Transverse colon (tissue), 4 donors: ENCODE measurements around the gene FYCO1. TPM values are rescaled to one million over a fixed set of nuclear protein-coding genes. Genes with fewer than 3 reads are reported as not detected.

ENCODE experiments used
- DNase-seq: peaks from one replicate; pipeline ENCODE4 v3.0.0-alpha.2; 2019
- H3K27ac ChIP-seq, 4 donors: fragments of 200-600 bp; sonication (generic); 2 replicates each; pipeline ENCODE4 v1.5.1; 2016 to 2018; ENCODE audit warnings: inconsistent platforms in 4 of 4
- H3K27me3 ChIP-seq: fragments of 200-600 bp; sonication (generic); 2 replicates; pipeline ENCODE4 v1.5.1; 2017; ENCODE audit warnings: inconsistent platforms
- H3K36me3 ChIP-seq, 4 donors: fragments of 200-600 bp; sonication (generic); 2 replicates each; pipeline ENCODE4 v1.5.1; 2017 to 2019; ENCODE audit warnings: inconsistent platforms in 4 of 4
- H3K4me1 ChIP-seq, 4 donors: fragments of 200-600 bp; sonication (generic); 2 replicates each; pipeline ENCODE4 v1.5.1; 2017 to 2020; ENCODE audit warnings: inconsistent platforms in 4 of 4
- H3K4me3 ChIP-seq, 4 donors: fragments of 200-600 bp; sonication (generic); 1 replicate in 1 of 4; 2 replicates in 3 of 4; pipeline versions ENCODE4 v1.5.1 to v1.6.1; 2017 to 2019; ENCODE audit warnings: inconsistent platforms in 4 of 4
- H3K9me3 ChIP-seq, 2 donors: fragments of 200-600 bp; sonication (generic); 2 replicates each; pipeline ENCODE4 v1.5.1; 2017 to 2019; ENCODE audit warnings: inconsistent platforms in 2 of 2
- EP300 ChIP-seq: sonication (generic); formaldehyde crosslinking; IDR thresholded peaks from one replicate; pipeline ENCODE4 v1.6.1; 2017; ENCODE audit warnings: antibody characterized with exemption, low read depth
- POLR2A ChIP-seq: fragments of 450-650 bp; IDR thresholded peaks from one replicate; pipeline ENCODE4 v1.6.1; 2016; ENCODE audit warnings: antibody characterized with exemption, mild to moderate bottlenecking, moderate library complexity
- POLR2AphosphoS5 ChIP-seq, 3 donors: sonication (generic); formaldehyde crosslinking; IDR thresholded peaks; one replicate each; pipeline ENCODE4 v1.6.1; 2016; ENCODE audit warnings: antibody characterized with exemption in 3 of 3
- WGBS, 2 donors: methylation state at CpG; one replicate each; pipeline ENCODE4 v1.1.5; 2018; ENCODE audit warnings: low coverage in 1 of 2; 5-methylcytosine and 5-hydroxymethylcytosine counted together
- in situ Hi-C, 4 donors: fragments of 200-750 bp; cut with MboI; loops; one replicate each; pipeline versions ENCODE4 v1.15.0 to v1.15.1; 2017; ENCODE audit warnings: low sequenced_read_pairs in 3 of 4, low pct_ligation_motif_present in 1 of 4, low pct_unique_long_range_greater_than_20kb in 1 of 4
- intact Hi-C: fragments of 100-400 bp; cut with DNase I; formaldehyde crosslinking; loops from one replicate; pipeline ENCODE4 v1.15.1; 2023; ENCODE audit warnings: low total_unique reads
- total RNA-seq, 4 donors: library from RNA; depleted of rRNA; stranded (reverse); fragments of >200 nt; gene quantifications; one replicate each; pipeline ENCODE4 v1.1.0, GENCODE V29; 2016
- TF ChIP-seq, protein P1 (sequence below), 5 experiments: fragments of 200-600 bp in 3 of 5; fragments of 450-650 bp in 2 of 5; sonication (generic) in 3 of 5; IDR thresholded peaks; 1 replicate in 2 of 5; 2 replicates in 3 of 5; pipeline ENCODE4 v1.5.1; 2016 to 2017; ENCODE audit warnings: antibody characterized with exemption in 5 of 5, inconsistent platforms in 3 of 5, mild to moderate bottlenecking in 2 of 5, moderate library complexity in 1 of 5

The FYCO1 gene
- total RNA-seq, 4 donors from 2014 or later = 34.5 to 40.0 (median 38.1) TPM

DNA sequence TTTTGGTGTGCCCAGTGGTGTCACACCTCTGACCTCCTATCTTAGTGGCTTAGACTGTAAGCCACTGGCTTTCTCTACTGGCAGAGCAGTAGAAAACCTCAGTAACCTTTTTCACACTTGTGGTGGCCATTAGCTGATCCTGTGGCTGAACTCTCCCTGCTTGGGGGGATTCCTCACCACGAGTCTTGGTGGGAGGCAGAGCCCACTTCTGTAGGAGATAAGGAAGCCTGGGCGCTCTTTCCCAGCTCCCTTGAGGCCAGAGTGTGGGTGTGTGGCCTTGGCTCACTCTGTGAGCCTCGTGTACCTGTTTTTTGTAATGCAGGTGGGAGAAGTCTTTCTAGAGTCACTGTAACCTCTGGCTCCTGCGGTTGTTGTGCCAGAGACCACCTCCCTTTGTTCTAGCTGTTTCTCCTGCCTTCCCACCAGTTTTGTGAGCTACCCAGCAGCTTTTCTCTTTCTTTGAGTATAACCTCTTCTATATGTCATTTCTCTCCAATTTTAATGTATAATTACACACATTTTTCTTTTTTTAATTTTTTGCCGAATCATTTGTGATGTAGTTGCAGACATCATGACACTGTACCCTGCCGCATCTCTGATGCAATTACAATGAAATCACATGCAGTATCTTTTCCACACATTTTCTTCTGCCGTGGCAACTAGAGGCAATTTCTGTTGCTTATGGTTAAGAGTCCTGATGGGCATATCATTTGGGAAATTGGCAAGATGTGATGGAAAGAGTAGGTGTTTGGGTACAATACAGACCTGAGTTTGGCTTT, 17.9 kb upstream of the FYCO1 start:
- no peak for DNase-seq
- in situ Hi-C loops (no loop called here), intact Hi-C loops (no loop called here)
- WGBS, 2 donors = 68 to 81% methylated on average over 4 to 7 of the region's 7 CpGs
- H3K9me3 ChIP-seq = no peaks in the 10 kb centered on the region
- H3K36me3 ChIP-seq = no peaks in the 10 kb centered on the region
- TF ChIP-seq, protein P1, sequence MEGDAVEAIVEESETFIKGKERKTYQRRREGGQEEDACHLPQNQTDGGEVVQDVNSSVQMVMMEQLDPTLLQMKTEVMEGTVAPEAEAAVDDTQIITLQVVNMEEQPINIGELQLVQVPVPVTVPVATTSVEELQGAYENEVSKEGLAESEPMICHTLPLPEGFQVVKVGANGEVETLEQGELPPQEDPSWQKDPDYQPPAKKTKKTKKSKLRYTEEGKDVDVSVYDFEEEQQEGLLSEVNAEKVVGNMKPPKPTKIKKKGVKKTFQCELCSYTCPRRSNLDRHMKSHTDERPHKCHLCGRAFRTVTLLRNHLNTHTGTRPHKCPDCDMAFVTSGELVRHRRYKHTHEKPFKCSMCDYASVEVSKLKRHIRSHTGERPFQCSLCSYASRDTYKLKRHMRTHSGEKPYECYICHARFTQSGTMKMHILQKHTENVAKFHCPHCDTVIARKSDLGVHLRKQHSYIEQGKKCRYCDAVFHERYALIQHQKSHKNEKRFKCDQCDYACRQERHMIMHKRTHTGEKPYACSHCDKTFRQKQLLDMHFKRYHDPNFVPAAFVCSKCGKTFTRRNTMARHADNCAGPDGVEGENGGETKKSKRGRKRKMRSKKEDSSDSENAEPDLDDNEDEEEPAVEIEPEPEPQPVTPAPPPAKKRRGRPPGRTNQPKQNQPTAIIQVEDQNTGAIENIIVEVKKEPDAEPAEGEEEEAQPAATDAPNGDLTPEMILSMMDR (IDR thresholded peaks at IDR 0.05) = no peak
- TF ChIP-seq POLR2A (no peak), EP300 (no peak), POLR2AphosphoS5 (IDR thresholded peaks at IDR 0.05) (no peak)
- no peak overlapping the region for H3K27ac ChIP-seq
- H3K4me1 ChIP-seq = no peaks in the 10 kb centered on the region
- no peak overlapping the region for H3K4me3 ChIP-seq
- H3K27me3 ChIP-seq = no peaks in the 10 kb centered on the region

DNA sequence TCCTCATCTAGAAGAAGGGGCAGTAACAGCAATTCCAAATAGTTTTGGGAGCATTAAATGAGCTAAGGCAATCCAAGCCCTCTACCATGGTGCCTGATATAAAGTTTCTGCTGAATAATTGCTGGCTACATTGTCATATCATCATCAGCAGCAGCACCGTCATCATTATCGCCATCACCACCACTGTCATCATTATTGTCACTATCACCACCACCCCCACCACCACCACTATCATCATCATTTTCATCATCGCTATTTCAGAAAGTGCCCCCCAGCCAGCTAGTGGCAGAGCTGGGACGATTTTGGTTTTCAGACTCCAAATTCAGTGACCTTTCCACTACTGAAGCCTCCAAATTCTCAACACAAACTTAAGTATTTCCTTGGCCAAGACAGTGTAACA, 16.6 kb upstream of the FYCO1 start:
- intact Hi-C loops (no loop called here), in situ Hi-C loops (no loop called here)
- WGBS, 2 donors = 81 to 87% methylated on average over 4 of the region's 4 CpGs
- TF ChIP-seq POLR2AphosphoS5 (IDR thresholded peaks at IDR 0.05) (no peak), POLR2A (no peak), EP300 (no peak)
- TF ChIP-seq, protein P1 (IDR thresholded peaks at IDR 0.05) = no peak
- H3K27ac ChIP-seq = no peak overlapping the region
- H3K36me3 ChIP-seq = no peaks in the 10 kb centered on the region
- H3K9me3 ChIP-seq = no peaks in the 10 kb centered on the region
- H3K4me3 ChIP-seq = no peak overlapping the region
- H3K4me1 ChIP-seq = no peaks in the 10 kb centered on the region
- DNase-seq = no peak
- no peaks in the 10 kb centered on the region for H3K27me3 ChIP-seq

DNA sequence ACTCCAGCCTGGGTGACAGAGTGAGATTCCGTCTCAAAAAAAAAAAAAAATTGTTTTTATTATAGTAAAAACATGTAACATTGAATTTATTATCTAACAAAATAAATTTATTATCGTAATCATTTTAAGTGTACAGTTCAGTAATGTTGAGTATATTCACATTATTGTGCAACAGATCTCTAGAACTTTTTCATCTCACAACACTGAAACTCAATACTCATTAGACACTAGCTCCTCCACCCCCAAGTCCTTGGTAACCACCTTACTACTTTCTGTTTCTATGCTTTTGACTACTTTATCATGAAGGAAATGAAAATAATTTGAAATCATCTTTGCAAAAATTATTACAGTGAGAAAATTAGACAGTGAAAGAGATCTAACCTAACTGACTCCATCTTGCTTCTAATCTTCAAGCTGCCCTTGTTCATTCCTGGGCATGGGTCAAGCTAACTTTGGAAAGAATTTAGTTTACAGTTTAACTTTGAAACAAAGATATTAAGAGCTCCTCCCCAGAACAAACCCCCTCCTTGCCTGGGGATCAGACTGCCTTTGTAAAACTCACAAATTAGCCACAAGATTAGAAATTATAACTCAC, 15.0 kb upstream of the FYCO1 start:
- no peak for DNase-seq
- no peak overlapping the region for H3K27ac ChIP-seq
- in situ Hi-C loops (no loop called here), intact Hi-C loops (no loop called here)
- no peak for TF ChIP-seq POLR2A
- TF ChIP-seq POLR2AphosphoS5 (IDR thresholded peaks at IDR 0.05) = no peak
- TF ChIP-seq, protein P1 (IDR thresholded peaks at IDR 0.05) = no peak
- H3K4me3 ChIP-seq = no peak overlapping the region
- H3K4me1 ChIP-seq = peaks cover 0 to 10% (median 3%) of the 10 kb centered on the region in 4 donors
- no peaks in the 10 kb centered on the region for H3K36me3 ChIP-seq
- no peaks in the 10 kb centered on the region for H3K27me3 ChIP-seq
- 91 to 94% methylated on average over 2 of the region's 2 CpGs for WGBS, 2 donors
- no peaks in the 10 kb centered on the region for H3K9me3 ChIP-seq

DNA sequence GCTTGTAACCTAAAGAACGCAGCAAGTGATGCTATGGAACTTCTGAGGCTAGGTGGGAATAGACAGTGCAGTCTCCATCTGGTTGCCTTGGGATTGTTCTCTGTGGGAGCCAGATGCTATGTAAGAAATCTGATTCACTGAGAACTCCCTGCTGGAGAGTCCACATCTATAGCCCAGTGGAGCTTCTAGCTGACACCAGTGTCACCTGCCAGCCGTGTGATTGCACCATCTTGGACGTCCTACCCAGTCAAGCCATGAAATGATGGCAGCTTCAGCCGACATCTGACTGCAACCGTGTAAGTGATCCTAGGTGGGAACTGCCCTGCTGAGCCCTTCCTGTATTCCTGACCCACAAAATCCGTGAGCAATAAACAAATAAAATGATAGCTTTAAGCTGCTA, 12.4 kb upstream of the FYCO1 start:
- intact Hi-C loops = no loop called here

More for the DNA sequence above, 12.4 kb upstream of the FYCO1 start:
- WGBS, 2 donors = 67 to 85% methylated on average over 2 to 6 of the region's 6 CpGs
- in situ Hi-C loops = no loop called here
- no peak for TF ChIP-seq EP300
- TF ChIP-seq, protein P1 (IDR thresholded peaks at IDR 0.05) = no peak
- no peak for TF ChIP-seq POLR2AphosphoS5 (IDR thresholded peaks at IDR 0.05)
- TF ChIP-seq POLR2A = no peak
- Histone ChIP-seq H3K27me3 (no peaks in the 10 kb centered on the region), H3K4me3 (no peak overlapping the region), H3K4me1 (peaks cover 0 to 10% (median 3%) of the 10 kb centered on the region in 4 donors), H3K27ac (no peak overlapping the region), H3K36me3 (no peaks in the 10 kb centered on the region), H3K9me3 (no peaks in the 10 kb centered on the region)
- DNase-seq = no peak
